SH-SY5Y (cell line): ENCODE data around the gene ACSS3.

Source experiments
- GATA2 ChIP-seq: IDR thresholded peaks from 2 replicates; pipeline ENCODE4 v1.6.1; 2011; ENCODE audit warnings: mild to moderate bottlenecking, low read depth, low read length
- GATA3 ChIP-seq: IDR thresholded peaks from 2 replicates; pipeline ENCODE4 v1.6.1; 2011; ENCODE audit warnings: low read depth, mild to moderate bottlenecking, low read length, moderate library complexity

- no peak for TF ChIP-seq GATA2
- TF ChIP-seq GATA3: no peak
Measured at GRCh38 chr12:81203671-81204204, 125.9 kb downstream of the ACSS3 start.
